Immature natural killer cell (primary cell): Measurements from ENCODE around the gene PPP1R36. TPM values are rescaled to one million over a fixed set of nuclear protein-coding genes. Genes with fewer than 3 reads are reported as not detected.
A peak's percentile ranks its signal among the peaks of the same experiment; 100 is the strongest.
"Not testable (repeated sequence)": the region's sequence is repeated elsewhere in the genome, so short reads cannot be mapped to it uniquely, and the experiment has no call there.

ENCODE experiments used
- DNase-seq, 3 donors: peaks; one replicate each; pipeline ENCODE4 v3.0.0; 2022; ENCODE audit warnings: mixed read lengths in 1 of 3
- H3K27ac Mint-ChIP-seq, 6 donors: one replicate each; pipeline ENCODE4 v1.8.0; 2020; ENCODE audit warnings: mixed read lengths in 6 of 6, mild to moderate bottlenecking in 5 of 6, inconsistent platforms in 4 of 6, moderate library complexity in 3 of 6
- H3K27me3 Mint-ChIP-seq, 3 donors: one replicate each; pipeline ENCODE4 v1.8.0; 2020 to 2021; ENCODE audit warnings: low read depth in 3 of 3, mild to moderate bottlenecking in 3 of 3, mixed read lengths in 3 of 3, moderate library complexity in 3 of 3, inconsistent platforms in 1 of 3
- H3K36me3 Mint-ChIP-seq, 3 donors: one replicate each; pipeline ENCODE4 v1.8.0; 2020; ENCODE audit warnings: mixed read lengths in 3 of 3, inconsistent platforms in 2 of 3, mild to moderate bottlenecking in 2 of 3
- H3K4me1 Mint-ChIP-seq, 2 donors: one replicate each; pipeline ENCODE4 v1.8.0; 2020; ENCODE audit warnings: inconsistent platforms in 2 of 2, mild to moderate bottlenecking in 2 of 2, mixed read lengths in 2 of 2, moderate library complexity in 1 of 2
- H3K4me3 Mint-ChIP-seq, 5 donors: one replicate each; pipeline ENCODE4 v1.8.0; 2020; ENCODE audit warnings: mild to moderate bottlenecking in 5 of 5, mixed read lengths in 5 of 5, inconsistent platforms in 3 of 5, moderate library complexity in 3 of 5
- H3K9me3 Mint-ChIP-seq, 6 donors: one replicate each; pipeline ENCODE4 v1.8.0; 2020; ENCODE audit warnings: mild to moderate bottlenecking in 6 of 6, mixed read lengths in 6 of 6, inconsistent platforms in 4 of 6, moderate library complexity in 3 of 6
- polyA plus RNA-seq, 3 donors: library from polyadenylated mRNA; unstranded; fragments of 300-500 nt; fragmentation: Illumina TruSeq; gene quantifications; one replicate each; pipeline ENCODE4 v1.2.3, GENCODE V29; 2021

PPP1R36 gene
- polyA plus RNA-seq, 3 donors from 2014 or later = 0.47 to 0.81 TPM; not detected in 1

GRCh38 chr14:64508215-64508776 lies 41.5 kb upstream of the PPP1R36 start:
- peak overlapping the region in 2 of 5 donors; percentile 89 to 96 for H3K4me3 Mint-ChIP-seq
- H3K27ac Mint-ChIP-seq = peak overlapping the region; percentile 14 to 99 (median 64)
- H3K36me3 Mint-ChIP-seq = no peaks in the 10 kb centered on the region
- peaks cover 13 to 28% (median 27%) of the 10 kb centered on the region in 3 donors for H3K27me3 Mint-ChIP-seq
- peaks cover 0 to 3% (median 0%) of the 10 kb centered on the region in 6 donors for H3K9me3 Mint-ChIP-seq
- peaks cover 71 to 83% of the 10 kb centered on the region in 2 donors for H3K4me1 Mint-ChIP-seq
- DNase-seq = no peak

- no peaks in the 10 kb centered on the region for H3K36me3 Mint-ChIP-seq
- DNase-seq = no peak
- H3K27me3 Mint-ChIP-seq = peaks cover 10 to 22% (median 22%) of the 10 kb centered on the region in 3 donors
- H3K4me3 Mint-ChIP-seq = peak overlapping the region in 3 of 5 donors; percentile 24 to 46 (median 26)
- peaks cover 75 to 90% of the 10 kb centered on the region in 2 donors for H3K4me1 Mint-ChIP-seq
- H3K9me3 Mint-ChIP-seq = peaks cover 0 to 2% (median 0%) of the 10 kb centered on the region in 6 donors
- H3K27ac Mint-ChIP-seq = peak overlapping the region in 2 of 6 donors; percentile 53 to 64
Measured at GRCh38 chr14:64509036-64509435, 40.7 kb upstream of the PPP1R36 start.

GRCh38 chr14:64510825-64511671 lies 38.7 kb upstream of the PPP1R36 start:
- Mint-ChIP-seq H3K36me3 (no peaks in the 10 kb centered on the region), H3K27ac (peak overlapping the region; percentile 61 to 87 (median 65)), H3K27me3 (peaks cover 2 to 7% (median 5%) of the 10 kb centered on the region in 3 donors)

DNA sequence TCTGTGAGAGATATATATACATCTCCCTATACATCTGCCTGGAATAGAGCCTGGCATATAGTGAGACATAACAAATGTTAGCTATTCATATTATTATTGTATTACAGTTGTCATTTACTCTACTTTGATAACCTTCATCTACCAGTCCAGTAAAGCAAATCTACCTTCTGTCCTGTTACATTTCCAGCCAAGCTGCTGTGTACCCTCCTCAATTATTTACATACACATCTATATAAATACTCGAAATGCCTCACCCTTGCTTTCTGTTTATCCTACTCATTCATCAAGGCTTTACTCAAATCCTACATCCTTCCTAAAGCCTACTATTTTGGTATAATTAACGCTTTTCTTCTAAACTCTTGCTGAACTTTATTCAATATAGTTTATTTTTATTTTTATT lies 36.5 kb upstream of the PPP1R36 start:
- Mint-ChIP-seq H3K9me3 (no peaks in the 10 kb centered on the region), H3K27ac (no peak overlapping the region), H3K4me1 (peaks cover 71 to 97% of the 10 kb centered on the region in 2 donors), H3K36me3 (no peaks in the 10 kb centered on the region), H3K4me3 (no peak overlapping the region), H3K27me3 (peaks cover 2 to 7% (median 2%) of the 10 kb centered on the region in 3 donors)
- no peak for DNase-seq

More at GRCh38 chr14:64510825-64511671, 38.7 kb upstream of the PPP1R36 start:
- Mint-ChIP-seq H3K4me1 (peaks cover 77 to 97% of the 10 kb centered on the region in 2 donors), H3K9me3 (no peaks in the 10 kb centered on the region), H3K4me3 (peak overlapping the region; percentile 18 to 64 (median 42))
- peak; percentile 59 to 69 (median 68) for DNase-seq

- no peaks in the 10 kb centered on the region for H3K36me3 Mint-ChIP-seq
- no peak overlapping the region for H3K4me3 Mint-ChIP-seq
- no peaks in the 10 kb centered on the region for H3K9me3 Mint-ChIP-seq
- no peak for DNase-seq
- peaks cover 58 to 86% of the 10 kb centered on the region in 2 donors for H3K4me1 Mint-ChIP-seq
- H3K27ac Mint-ChIP-seq = no peak overlapping the region
- peaks cover 2 to 5% (median 2%) of the 10 kb centered on the region in 3 donors for H3K27me3 Mint-ChIP-seq
Measured at GRCh38 chr14:64515053-64515452, 34.7 kb upstream of the PPP1R36 start.

GRCh38 chr14:64516969-64517368 lies 32.8 kb upstream of the PPP1R36 start:
- Mint-ChIP-seq H3K27ac (peak overlapping the region in 3 of 6 donors; percentile 9 to 39 (median 34)), H3K36me3 (no peaks in the 10 kb centered on the region), H3K27me3 (peaks cover 2 to 5% (median 2%) of the 10 kb centered on the region in 3 donors), H3K4me3 (peak overlapping the region in 1 of 5 donors; percentile 21), H3K4me1 (peaks cover 48 to 67% of the 10 kb centered on the region in 2 donors), H3K9me3 (no peaks in the 10 kb centered on the region)
- no peak for DNase-seq

GRCh38 chr14:64517667-64518066 lies 32.1 kb upstream of the PPP1R36 start:
- H3K4me3 Mint-ChIP-seq, H3K36me3 Mint-ChIP-seq, DNase-seq, H3K9me3 Mint-ChIP-seq, H3K27ac Mint-ChIP-seq, H3K27me3 Mint-ChIP-seq: not testable (repeated sequence)
- peaks cover 48 to 60% of the 10 kb centered on the region in 2 donors for H3K4me1 Mint-ChIP-seq

DNA sequence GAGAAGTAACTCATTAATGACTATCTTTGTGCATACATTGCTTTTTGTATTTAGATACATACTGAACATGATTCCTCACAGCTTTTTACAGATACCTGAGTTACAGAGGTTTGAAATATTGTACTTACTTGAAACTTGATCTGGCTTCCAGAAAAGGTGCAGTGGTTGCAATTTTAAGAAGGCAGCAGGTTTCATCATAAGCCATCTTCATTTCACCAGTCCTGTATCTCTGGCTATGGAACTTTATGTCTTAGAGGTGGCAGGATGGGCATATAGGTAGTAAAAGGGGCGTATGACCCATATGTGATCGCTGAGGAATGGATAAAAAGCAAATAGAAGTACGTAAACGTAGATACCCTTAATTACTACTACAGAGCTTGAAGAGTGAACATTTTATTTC lies 31.5 kb upstream of the PPP1R36 start:
- H3K36me3 Mint-ChIP-seq = no peaks in the 10 kb centered on the region
- no peak overlapping the region for H3K4me3 Mint-ChIP-seq
- DNase-seq = no peak
- no peaks in the 10 kb centered on the region for H3K9me3 Mint-ChIP-seq
- H3K27me3 Mint-ChIP-seq = peaks cover 2 to 5% (median 2%) of the 10 kb centered on the region in 3 donors
- H3K4me1 Mint-ChIP-seq = peaks cover 47 to 55% of the 10 kb centered on the region in 2 donors
- H3K27ac Mint-ChIP-seq = peak overlapping the region in 1 of 6 donors; percentile 11

GRCh38 chr14:64520699-64521098 lies 29.1 kb upstream of the PPP1R36 start:
- H3K9me3 Mint-ChIP-seq = no peaks in the 10 kb centered on the region
- no peak overlapping the region for H3K4me3 Mint-ChIP-seq
- peak overlapping the region in 2 of 6 donors; percentile 7 to 16 for H3K27ac Mint-ChIP-seq
- DNase-seq = no peak
- peaks cover 0 to 7% (median 0%) of the 10 kb centered on the region in 3 donors for H3K36me3 Mint-ChIP-seq
- peaks cover 2 to 6% (median 3%) of the 10 kb centered on the region in 3 donors for H3K27me3 Mint-ChIP-seq
- peaks cover 32 to 40% of the 10 kb centered on the region in 2 donors for H3K4me1 Mint-ChIP-seq

- peaks cover 10 to 18% (median 10%) of the 10 kb centered on the region in 3 donors for H3K27me3 Mint-ChIP-seq
- no peak for DNase-seq
- H3K27ac Mint-ChIP-seq = no peak overlapping the region
- peaks cover 19 to 21% of the 10 kb centered on the region in 2 donors for H3K4me1 Mint-ChIP-seq
- peaks cover 0 to 15% (median 0%) of the 10 kb centered on the region in 3 donors for H3K36me3 Mint-ChIP-seq
- no peak overlapping the region for H3K4me3 Mint-ChIP-seq
- no peaks in the 10 kb centered on the region for H3K9me3 Mint-ChIP-seq
Measured at GRCh38 chr14:64522591-64523355, 27.0 kb upstream of the PPP1R36 start.

GRCh38 chr14:64525354-64525753 lies 24.4 kb upstream of the PPP1R36 start:
- Mint-ChIP-seq H3K4me3 (no peak overlapping the region), H3K36me3 (peaks cover 0 to 15% (median 0%) of the 10 kb centered on the region in 3 donors), H3K27ac (no peak overlapping the region)

GRCh38 chr14:64531567-64531966 lies 18.2 kb upstream of the PPP1R36 start:
- Mint-ChIP-seq H3K9me3 (no peaks in the 10 kb centered on the region), H3K27me3 (peaks cover 4 to 8% (median 7%) of the 10 kb centered on the region in 3 donors), H3K36me3 (peaks cover 0 to 4% (median 3%) of the 10 kb centered on the region in 3 donors), H3K4me3 (no peak overlapping the region), H3K27ac (peak overlapping the region in 1 of 6 donors; percentile 9), H3K4me1 (peaks cover 2 to 17% of the 10 kb centered on the region in 2 donors)
- no peak for DNase-seq

More at GRCh38 chr14:64525354-64525753, 24.4 kb upstream of the PPP1R36 start:
- DNase-seq = no peak
- Mint-ChIP-seq H3K27me3 (peaks cover 10 to 18% (median 11%) of the 10 kb centered on the region in 3 donors), H3K9me3 (no peaks in the 10 kb centered on the region), H3K4me1 (peaks cover 12 to 20% of the 10 kb centered on the region in 2 donors)
